Right lobe of liver (tissue), 6 donors: ENCODE results near the gene EPHA10. TPM values are rescaled to one million over a fixed set of nuclear protein-coding genes. Genes with fewer than 3 reads are reported as not detected.

Experiments used
- ATAC-seq, 4 donors: fragments of 200-7000 bp; cut with Tn5 transposase; one replicate each; pipeline ENCODE4 v1.9.1; 2020; ENCODE audit warnings: mild to moderate bottlenecking in 4 of 4, moderate library complexity in 4 of 4
- DNase-seq, 3 donors: peaks; one replicate each; pipeline ENCODE4 v3.0.0-alpha.2; 2020
- H3K27ac ChIP-seq, 3 donors: fragments of 200-600 bp; one replicate each; pipeline ENCODE4 v1.8.0; 2022
- H3K27me3 ChIP-seq, 2 donors: fragments of 200-600 bp; one replicate each; pipeline ENCODE4 v1.8.0; 2022
- H3K36me3 ChIP-seq, 4 donors: fragments of 200-600 bp; sonication (generic) in 1 of 4; one replicate each; pipeline versions ENCODE4 v1.5.1 to v1.8.0; 2017 to 2022; ENCODE audit warnings: control low read depth in 1 of 4
- H3K4me1 ChIP-seq, 4 donors: fragments of 200-600 bp; sonication (generic) in 1 of 4; one replicate each; pipeline versions ENCODE4 v1.5.1 to v1.8.0; 2017 to 2022; ENCODE audit warnings: control low read depth in 1 of 4
- H3K4me3 ChIP-seq, 3 donors: fragments of 200-600 bp; one replicate each; pipeline ENCODE4 v1.8.0; 2022
- H3K9me3 ChIP-seq, 4 donors: fragments of 200-600 bp; sonication (generic) in 1 of 4; one replicate each; pipeline versions ENCODE4 v1.5.1 to v1.8.0; 2017 to 2022; ENCODE audit warnings: control low read depth in 1 of 4
- CTCF ChIP-seq, 4 donors: fragments of 200-600 bp in 3 of 4; fragments of 450-650 bp in 1 of 4; IDR thresholded peaks; one replicate each; pipeline versions ENCODE4 v1.5.1 to v1.8.0; 2016 to 2022; ENCODE audit warnings: antibody characterized with exemption in 4 of 4, mild to moderate bottlenecking in 2 of 4
- POLR2A ChIP-seq: fragments of 450-650 bp; IDR thresholded peaks from one replicate; pipeline ENCODE4 v1.6.1; 2017; ENCODE audit warnings: antibody characterized with exemption, mild to moderate bottlenecking
- WGBS: methylation state at CpG from one replicate; pipeline ENCODE4 v1.1.6; 2018; ENCODE audit warnings: low coverage, low lambda C conversion rate; ENCODE audit not compliant: insufficient coverage; ENCODE audit errors: missing lambda C conversion rate; 5-methylcytosine and 5-hydroxymethylcytosine counted together
- intact Hi-C, 2 donors: fragments of 100-400 bp; cut with DNase I; formaldehyde crosslinking; loops; one replicate each; pipeline versions ENCODE4 v1.11.2 to v1.14.1; 2022
- total RNA-seq, 6 experiments: library from RNA; depleted of rRNA in 2 of 6; stranded (reverse); fragments of >200 nt in 2 of 6; fragmentation: NEBNext Ultra II Directional in 3 of 6; extraction: Animal tissue kit (Norgen Biotek cat#: 25700) in 3 of 6; gene quantifications; one replicate each; pipeline versions ENCODE4 v1.1.0 to v1.2.4, GENCODE V29; 2016 to 2023
- donor health status: DM: no; HTN: yes; CAD: no.
- donor health status: DM: no; HTN: no; CAD: no.
- donor health status: DM: no; HTN: no; CAD: no.
- donor health status: DM: no; HTN: yes; CAD: no.
- donor health status: DM: no; HTN: yes; CAD: no.

EPHA10 gene
- total RNA-seq, 6 experiments from 2014 or later: 0.07 to 0.16 TPM; not detected in 4

DNA sequence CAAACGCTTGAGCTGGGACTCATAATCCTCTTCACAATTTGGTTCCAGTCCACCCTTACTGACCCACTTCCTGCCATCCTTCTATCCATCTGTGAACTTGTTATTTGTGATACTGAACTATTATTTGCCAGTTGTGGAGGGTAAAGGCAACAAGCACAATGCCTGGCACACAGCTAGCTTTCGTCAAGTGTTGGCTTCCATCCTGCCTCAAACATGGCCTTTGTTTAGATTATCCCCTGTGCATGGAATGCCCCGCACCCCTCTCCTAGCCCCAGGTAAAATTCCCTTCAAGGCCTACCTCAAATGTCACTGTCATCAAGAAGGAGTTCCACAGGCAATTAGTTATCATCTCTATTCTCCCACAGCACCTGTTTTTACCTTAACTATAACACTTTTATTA lies 84.0 kb downstream of the EPHA10 start:
- no peak for ATAC-seq
- H3K36me3 ChIP-seq: peaks cover 0 to 35% (median 7%) of the 10 kb centered on the region in 4 donors
- H3K4me3 ChIP-seq: no peak overlapping the region
- H3K9me3 ChIP-seq: no peaks in the 10 kb centered on the region
- no peak overlapping the region for H3K27ac ChIP-seq
- DNase-seq: no peak
- no peaks in the 10 kb centered on the region for H3K4me1 ChIP-seq
- H3K27me3 ChIP-seq: no peaks in the 10 kb centered on the region
- no peak for TF ChIP-seq POLR2A
- WGBS: 70% methylated on average over 3 of the region's 3 CpGs
- intact Hi-C loops: loop anchor here (10.0 kb wide), 1 partner anchor 226 kb away; no protein-coding TSS in a partner anchor

DNA sequence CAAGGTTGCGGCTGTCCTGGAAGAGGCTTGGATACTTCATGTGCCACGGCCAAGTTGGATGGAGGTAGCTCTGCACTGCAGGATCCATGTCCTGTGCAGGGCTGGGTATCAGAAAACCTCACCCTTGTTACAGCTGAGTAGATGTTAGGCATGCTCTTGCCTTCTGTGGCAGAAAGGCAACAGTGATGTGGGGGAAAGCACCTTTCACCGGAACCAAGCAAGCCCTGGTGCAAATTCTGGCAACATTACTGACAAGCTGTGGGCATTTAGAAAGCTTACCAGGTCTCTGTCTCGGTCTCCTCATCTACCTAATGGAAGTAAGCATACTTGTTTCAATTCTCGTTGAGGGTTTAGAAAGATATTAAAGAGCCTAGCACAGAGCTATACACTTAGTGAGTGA lies 87.1 kb downstream of the EPHA10 start:
- Histone ChIP-seq H3K27ac (no peak overlapping the region), H3K4me1 (no peaks in the 10 kb centered on the region), H3K27me3 (no peaks in the 10 kb centered on the region), H3K4me3 (no peak overlapping the region), H3K36me3 (peaks cover 0 to 9% (median under 1%) of the 10 kb centered on the region in 4 donors), H3K9me3 (no peaks in the 10 kb centered on the region)
- TF ChIP-seq POLR2A: no peak
- TF ChIP-seq CTCF (IDR thresholded peaks at IDR 0.05): no peak
- ATAC-seq (no peak), DNase-seq (no peak)
- WGBS: 63% methylated on average over 3 of the region's 5 CpGs
- intact Hi-C loops: loop anchor here (5.0 to 10.0 kb wide), 3 partner anchors 66 to 193 kb away; no protein-coding TSS in a partner anchor

DNA sequence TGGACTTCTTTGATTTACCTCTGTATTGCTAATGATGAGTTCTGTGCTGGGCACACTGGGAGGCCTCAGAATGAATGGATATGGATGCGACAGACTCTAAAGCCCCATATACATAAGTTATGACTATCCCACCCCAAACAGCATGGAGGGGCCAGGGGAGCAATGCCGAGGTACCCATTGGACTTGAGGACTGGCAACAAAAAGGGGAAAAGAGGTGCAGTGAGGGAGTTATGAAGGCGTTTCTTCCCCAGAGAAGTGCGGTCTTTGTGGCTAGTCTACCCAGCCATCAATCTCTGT lies 87.8 kb downstream of the EPHA10 start:
- intact Hi-C loops: loop anchor here (5.0 to 10.0 kb wide), 3 partner anchors 65 to 192 kb away; no protein-coding TSS in a partner anchor
- WGBS: 43% methylated on average over 3 of the region's 4 CpGs
- ATAC-seq: no peak

DNA sequence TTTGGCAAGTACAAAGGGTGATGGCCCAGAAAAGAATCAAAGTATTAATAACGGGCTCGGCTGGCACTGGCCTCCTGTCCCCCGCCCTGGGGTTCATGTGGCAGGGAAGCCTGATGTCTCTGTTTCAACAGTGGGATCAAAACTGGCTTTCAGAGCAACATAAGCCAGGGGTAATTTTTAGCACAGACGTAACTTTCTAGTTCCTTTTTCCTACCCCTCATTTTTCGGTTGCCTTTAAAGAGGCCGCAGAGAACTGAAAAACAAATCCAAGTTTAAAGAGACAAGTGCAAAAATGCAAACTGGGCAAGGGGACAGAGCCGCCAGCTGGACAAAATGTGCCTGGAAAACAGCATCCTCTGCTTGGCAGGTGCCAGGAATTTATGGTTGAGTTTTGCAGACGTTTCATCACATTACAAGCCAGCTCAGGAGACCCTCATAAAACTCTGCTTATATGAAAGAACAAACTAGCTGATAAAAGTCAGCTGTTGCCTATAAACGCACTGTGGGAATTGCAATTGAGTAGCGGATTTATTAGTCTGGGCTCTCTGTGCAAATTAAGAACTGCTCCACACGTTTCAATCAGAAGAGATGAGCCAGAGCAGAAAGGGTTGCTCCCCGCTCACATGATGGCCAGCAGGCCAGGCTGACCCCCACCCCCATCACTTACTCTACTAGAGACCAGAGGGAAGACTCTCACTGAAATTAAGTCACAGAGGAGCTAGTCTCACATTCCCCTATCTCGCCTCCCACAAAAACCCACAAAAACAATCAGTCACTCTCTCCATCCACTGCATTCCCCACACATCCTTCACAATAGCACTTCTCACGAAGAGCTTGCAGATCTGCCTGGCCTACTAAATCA lies 88.4 kb downstream of the EPHA10 start:
- no peak for TF ChIP-seq POLR2A
- TF ChIP-seq CTCF (IDR thresholded peaks at IDR 0.05): no peak
- WGBS: 29% methylated on average over 12 of the region's 14 CpGs
- no peaks in the 10 kb centered on the region for H3K4me1 ChIP-seq
- DNase-seq (no peak), ATAC-seq (no peak)
- H3K27me3 ChIP-seq: no peaks in the 10 kb centered on the region
- peaks cover 0 to under 1% (median 0%) of the 10 kb centered on the region in 4 donors for H3K36me3 ChIP-seq
- no peak overlapping the region for H3K4me3 ChIP-seq
- no peaks in the 10 kb centered on the region for H3K9me3 ChIP-seq
- intact Hi-C loops: loop anchor here (5.0 to 10.0 kb wide), 3 partner anchors 64 to 192 kb away; no protein-coding TSS in a partner anchor
- no peak overlapping the region for H3K27ac ChIP-seq

More for the DNA sequence above, 87.8 kb downstream of the EPHA10 start:
- TF ChIP-seq CTCF (IDR thresholded peaks at IDR 0.05) (no peak), POLR2A (no peak)
- Histone ChIP-seq H3K36me3 (peaks cover 0 to 5% (median 0%) of the 10 kb centered on the region in 4 donors), H3K4me3 (no peak overlapping the region), H3K4me1 (no peaks in the 10 kb centered on the region), H3K27me3 (no peaks in the 10 kb centered on the region), H3K9me3 (no peaks in the 10 kb centered on the region), H3K27ac (no peak overlapping the region)
- DNase-seq: no peak

DNA sequence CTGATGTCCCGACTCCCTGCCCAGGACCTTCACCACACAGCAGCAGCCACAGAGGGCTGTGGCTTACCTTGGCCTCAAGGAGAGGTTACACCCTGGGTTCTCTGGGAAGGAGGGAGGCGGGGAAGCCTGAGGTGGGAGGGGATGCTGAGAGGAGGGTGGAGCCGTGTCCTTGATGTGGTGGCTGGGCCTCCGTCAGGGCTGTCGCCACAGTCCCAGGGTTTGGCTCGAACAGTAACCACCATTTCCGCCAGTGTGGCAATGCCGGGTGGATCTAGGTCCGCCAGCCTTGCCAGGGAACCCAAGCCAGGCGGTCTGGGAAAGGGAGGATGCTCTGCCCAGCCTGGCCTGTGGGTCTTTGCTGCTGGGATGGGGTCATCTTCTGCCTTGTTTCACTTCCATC lies 91.0 kb downstream of the EPHA10 start:
- Histone ChIP-seq H3K36me3 (no peaks in the 10 kb centered on the region), H3K4me1 (no peaks in the 10 kb centered on the region), H3K9me3 (no peaks in the 10 kb centered on the region), H3K27me3 (no peaks in the 10 kb centered on the region), H3K27ac (no peak overlapping the region), H3K4me3 (no peak overlapping the region)
- intact Hi-C loops: loop anchor here in 1 of 2 donors (10.0 kb wide), 1 partner anchor 189 kb away; no protein-coding TSS in a partner anchor
- TF ChIP-seq POLR2A (no peak), CTCF (IDR thresholded peaks at IDR 0.05) (no peak)
- 32% methylated on average over 2 of the region's 10 CpGs for WGBS
- ATAC-seq (peak in 1 of 4 donors; percentile 9), DNase-seq (no peak)
